Smooth muscle cell (in vitro differentiated cells): ENCODE measurements around the gene TIMP3. TPM values are rescaled to one million over a fixed set of nuclear protein-coding genes. Genes with fewer than 3 reads are reported as not detected.

Source experiments
- DNase-seq: peaks from one replicate; lab custom pipeline; 2025; ENCODE audit not compliant: unreplicated experiment; lab: John Stamatoyannopoulos, UW
- H2AFZ ChIP-seq: fragments of 200-600 bp; sonication (generic); 2 replicates; pipeline ENCODE4 v1.6.0; 2016; ENCODE audit warnings: antibody characterized with exemption, low read depth, mild to moderate bottlenecking
- H3F3A ChIP-seq: fragments of 200-600 bp; sonication (generic); 2 replicates; pipeline ENCODE4 v1.6.0; 2017; ENCODE audit warnings: antibody characterized with exemption, low read depth
- H3K27ac ChIP-seq: fragments of 200-600 bp; sonication (generic); 2 replicates; pipeline ENCODE4 v1.5.1; 2016; ENCODE audit warnings: low read depth, mild to moderate bottlenecking
- H3K27me3 ChIP-seq: fragments of 200-600 bp; sonication (generic); 2 replicates; pipeline ENCODE4 v1.6.1; 2016; ENCODE audit warnings: low read depth, mild to moderate bottlenecking
- H3K36me3 ChIP-seq: fragments of 200-600 bp; sonication (generic); 2 replicates; pipeline ENCODE4 v1.5.1; 2016; ENCODE audit warnings: low read depth
- H3K4me1 ChIP-seq: fragments of 200-600 bp; sonication (generic); 2 replicates; pipeline ENCODE4 v1.5.1; 2016; ENCODE audit warnings: low read depth
- H3K4me2 ChIP-seq: fragments of 200-600 bp; sonication (generic); 2 replicates; pipeline ENCODE4 v1.6.0; 2016; ENCODE audit warnings: mild to moderate bottlenecking
- H3K4me3 ChIP-seq: fragments of 200-600 bp; sonication (generic); 2 replicates; pipeline ENCODE4 v1.5.1; 2016; ENCODE audit warnings: mild to moderate bottlenecking
- H3K79me2 ChIP-seq: fragments of 200-600 bp; sonication (generic); 2 replicates; pipeline ENCODE4 v1.6.0; 2016; ENCODE audit warnings: low read depth, mild to moderate bottlenecking
- H3K9ac ChIP-seq: fragments of 200-600 bp; sonication (generic); 2 replicates; pipeline ENCODE4 v1.6.0; 2016; ENCODE audit warnings: low read depth
- H3K9me3 ChIP-seq: fragments of 200-600 bp; sonication (generic); replicated peaks from 2 replicates; pipeline ENCODE4 v1.5.1; 2016; ENCODE audit warnings: low read depth
- H4K20me1 ChIP-seq: fragments of 200-600 bp; sonication (generic); 2 replicates; pipeline ENCODE4 v1.6.0; 2016; ENCODE audit warnings: low read depth
- WGBS: methylation state at CpG from one replicate; pipeline ENCODE4 v1.1.7; 2016; ENCODE audit warnings: low lambda C conversion rate; 5-methylcytosine and 5-hydroxymethylcytosine counted together
- polyA plus RNA-seq: library from polyadenylated mRNA; unstranded; fragments of >200 nt; fragmentation: Nextera tagmentation; extraction: Ambion mirVana; gene quantifications from 2 replicates; pipeline ENCODE4 v1.2.1, GENCODE V29; 2016
- total RNA-seq: library from RNA; depleted of rRNA; stranded (reverse); fragments of >200 nt; gene quantifications from 2 replicates; pipeline ENCODE4 v1.2.3, GENCODE V29; 2014
- TF ChIP-seq, protein P1 (sequence below): fragments of 200-600 bp; sonication (generic); IDR thresholded peaks from 2 replicates; pipeline ENCODE4 v1.5.1; 2017; ENCODE audit warnings: borderline replicate concordance, mild to moderate bottlenecking, antibody characterized with exemption; ENCODE audit not compliant: insufficient read depth, poor library complexity, severe bottlenecking

Gene TIMP3
- total and polyA plus RNA-seq, 2 experiments from 2014 or later, result 3,210 to 3,942 TPM

DNA sequence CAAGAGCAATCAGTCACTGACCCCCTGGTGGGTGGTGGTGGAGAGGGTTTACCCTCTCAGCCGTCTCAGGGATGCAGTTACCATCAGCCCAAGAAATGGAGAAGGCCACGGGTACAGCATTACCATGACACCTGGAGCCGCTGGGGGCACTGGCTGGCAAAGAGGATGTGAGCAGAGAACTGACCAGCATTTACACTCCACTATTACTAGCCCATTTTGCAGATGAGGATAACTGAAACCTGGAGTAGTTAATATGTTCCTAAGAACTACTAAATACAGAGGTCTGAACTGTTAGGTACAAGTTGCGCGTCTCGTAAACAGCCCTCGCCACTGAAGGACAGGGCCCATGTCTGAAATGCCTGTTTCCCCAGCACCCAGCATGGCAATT lies 79.0 kb downstream of the TIMP3 start:
- no peak for DNase-seq
- Histone ChIP-seq H3K27ac (peak overlapping the region; percentile 14), H3K4me1 (no peaks in the 10 kb centered on the region), H2AFZ (no peak overlapping the region), H3F3A (peaks cover 11% of the 10 kb centered on the region), H3K4me3 (no peak overlapping the region), H3K27me3 (no peaks in the 10 kb centered on the region), H3K9me3 (no peaks in the 10 kb centered on the region), H3K36me3 (no peaks in the 10 kb centered on the region), H3K4me2 (no peak overlapping the region), H3K79me2 (no peaks in the 10 kb centered on the region), H3K9ac (no peak overlapping the region), H4K20me1 (peaks cover 7% of the 10 kb centered on the region)
- WGBS, result 84% methylated on average over 7 of the region's 7 CpGs
- TF ChIP-seq, protein P1, sequence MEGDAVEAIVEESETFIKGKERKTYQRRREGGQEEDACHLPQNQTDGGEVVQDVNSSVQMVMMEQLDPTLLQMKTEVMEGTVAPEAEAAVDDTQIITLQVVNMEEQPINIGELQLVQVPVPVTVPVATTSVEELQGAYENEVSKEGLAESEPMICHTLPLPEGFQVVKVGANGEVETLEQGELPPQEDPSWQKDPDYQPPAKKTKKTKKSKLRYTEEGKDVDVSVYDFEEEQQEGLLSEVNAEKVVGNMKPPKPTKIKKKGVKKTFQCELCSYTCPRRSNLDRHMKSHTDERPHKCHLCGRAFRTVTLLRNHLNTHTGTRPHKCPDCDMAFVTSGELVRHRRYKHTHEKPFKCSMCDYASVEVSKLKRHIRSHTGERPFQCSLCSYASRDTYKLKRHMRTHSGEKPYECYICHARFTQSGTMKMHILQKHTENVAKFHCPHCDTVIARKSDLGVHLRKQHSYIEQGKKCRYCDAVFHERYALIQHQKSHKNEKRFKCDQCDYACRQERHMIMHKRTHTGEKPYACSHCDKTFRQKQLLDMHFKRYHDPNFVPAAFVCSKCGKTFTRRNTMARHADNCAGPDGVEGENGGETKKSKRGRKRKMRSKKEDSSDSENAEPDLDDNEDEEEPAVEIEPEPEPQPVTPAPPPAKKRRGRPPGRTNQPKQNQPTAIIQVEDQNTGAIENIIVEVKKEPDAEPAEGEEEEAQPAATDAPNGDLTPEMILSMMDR, result no peak

DNA sequence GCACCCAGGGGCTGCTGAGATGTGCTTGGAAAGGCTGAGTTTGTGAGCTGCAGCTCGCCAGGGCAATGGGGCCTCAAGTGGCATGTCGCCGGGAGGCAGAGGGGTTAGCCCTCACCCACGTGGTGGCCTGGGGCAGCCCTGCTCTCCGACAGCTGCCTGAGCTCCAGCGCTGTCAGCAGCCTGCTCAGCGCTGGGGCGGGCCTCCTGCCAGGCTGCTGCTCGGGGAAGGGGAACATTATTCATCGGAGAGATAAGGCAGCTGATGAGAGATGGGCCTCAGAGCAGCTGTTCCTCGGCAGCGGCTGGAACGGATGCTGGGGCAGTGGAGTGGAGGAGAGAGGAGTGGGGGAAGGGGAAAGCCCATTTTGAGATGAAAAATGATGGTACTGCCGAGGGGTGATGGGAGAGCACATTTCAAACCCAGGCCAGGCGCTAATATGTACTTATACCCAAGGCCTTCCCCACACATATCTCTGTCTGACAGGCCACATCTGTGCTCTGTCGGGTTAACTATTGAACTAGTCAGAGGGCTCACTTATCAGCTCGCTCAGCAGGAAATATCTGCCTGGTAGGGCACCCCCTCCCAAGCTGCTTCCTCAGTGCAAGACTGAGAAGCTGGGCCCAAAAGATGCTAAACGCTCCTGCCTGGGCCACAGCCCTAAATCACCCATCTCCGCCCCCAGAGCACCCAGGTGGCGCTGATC lies 79.5 kb downstream of the TIMP3 start:
- peaks cover 11% of the 10 kb centered on the region for H3F3A ChIP-seq
- peak; percentile 38 for DNase-seq
- TF ChIP-seq, protein P1, result no peak
- peak overlapping the region; percentile 31 for H3K27ac ChIP-seq
- H2AFZ ChIP-seq, result no peak overlapping the region
- peak overlapping the region; percentile 37 for H3K4me2 ChIP-seq
- WGBS, result 28% methylated on average over 20 of the region's 20 CpGs
- no peaks in the 10 kb centered on the region for H3K27me3 ChIP-seq
- no peak overlapping the region for H3K9ac ChIP-seq
- no peaks in the 10 kb centered on the region for H3K36me3 ChIP-seq
- H3K4me1 ChIP-seq, result no peaks in the 10 kb centered on the region
- H3K9me3 ChIP-seq, result no peaks in the 10 kb centered on the region
- H3K4me3 ChIP-seq, result no peak overlapping the region
- H4K20me1 ChIP-seq, result peaks cover 7% of the 10 kb centered on the region
- H3K79me2 ChIP-seq, result no peaks in the 10 kb centered on the region

DNA sequence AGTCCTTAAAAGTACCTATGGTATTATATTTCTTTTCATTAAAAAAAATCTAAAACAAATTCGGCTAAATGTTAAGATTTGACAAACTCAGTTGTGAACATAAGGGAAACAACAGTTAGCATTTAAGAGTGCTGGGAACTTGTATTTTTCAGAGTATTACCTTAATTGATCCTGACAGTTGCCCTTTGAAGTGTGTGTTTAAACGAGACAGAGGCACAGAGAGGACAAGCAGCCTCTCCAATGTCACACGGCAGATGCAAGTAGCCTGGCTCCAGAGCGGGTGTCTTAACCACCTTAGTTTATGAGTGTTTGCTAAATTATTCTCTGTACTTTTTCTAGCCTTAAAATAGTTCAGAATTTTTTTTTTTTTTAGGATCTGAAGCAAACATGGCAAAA lies 80.9 kb downstream of the TIMP3 start:
- H3K79me2 ChIP-seq, result no peaks in the 10 kb centered on the region
- no peak overlapping the region for H3K4me3 ChIP-seq
- H2AFZ ChIP-seq, result no peak overlapping the region
- H3K9me3 ChIP-seq, result no peaks in the 10 kb centered on the region
- H3K4me2 ChIP-seq, result no peak overlapping the region
- H3F3A ChIP-seq, result peaks cover 11% of the 10 kb centered on the region
- H3K9ac ChIP-seq, result no peak overlapping the region
- DNase-seq, result no peak
- H3K27me3 ChIP-seq, result no peaks in the 10 kb centered on the region
- peaks cover 7% of the 10 kb centered on the region for H4K20me1 ChIP-seq
- peak overlapping the region; percentile 31 for H3K27ac ChIP-seq
- H3K4me1 ChIP-seq, result no peaks in the 10 kb centered on the region
- H3K36me3 ChIP-seq, result no peaks in the 10 kb centered on the region
- TF ChIP-seq, protein P1, result no peak
- WGBS, result 68% methylated on average over 4 of the region's 4 CpGs
